Measurements from ENCODE around the gene TPK1. TPM values are rescaled to one million over a fixed set of nuclear protein-coding genes. Genes with fewer than 3 reads are reported as not detected.

Gene TPK1
- total and polyA plus RNA-seq, 2 of the 8 experiments (the other 6 are each of a cell fraction or from before 2014, with no cell fraction given): 1.9 to 2.7 TPM

DNA sequence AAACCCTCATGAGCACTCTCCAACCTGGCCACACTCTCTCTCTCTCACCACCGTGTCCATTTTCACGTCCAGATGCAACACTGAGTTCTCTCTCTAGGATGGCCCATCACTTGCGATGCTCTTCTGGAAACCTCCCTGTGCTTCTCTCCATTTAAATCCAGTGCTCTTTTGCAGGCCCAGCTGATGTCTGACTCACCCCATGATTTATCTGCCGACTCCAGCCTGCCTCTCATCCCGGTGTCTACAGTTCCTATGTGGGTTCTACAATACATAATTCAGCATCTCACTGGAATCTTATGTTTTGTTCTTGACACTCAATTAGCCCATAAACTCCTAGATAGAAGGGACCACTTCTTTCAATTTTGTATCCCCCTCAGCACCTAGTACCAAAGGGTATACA, 5.0 kb downstream of the TPK1 start (continued):
- TF ChIP-seq CBX8 (IDR thresholded peaks at IDR 0.05; ENCODE audit: borderline replicate concordance, low read depth, low read length): no peak

All from H1 (cell line).